ENCODE data around the gene LRP1-AS. TPM values are rescaled to one million over a fixed set of nuclear protein-coding genes. Genes with fewer than 3 reads are reported as not detected.

Gene LRP1-AS
- total RNA-seq, 1 experiment from 2014 or later, result not detected

- ATAC-seq, result no peak
- Histone ChIP-seq H3K9me3 (ENCODE audit: control insufficient read depth in 1 of 2, insufficient read depth in 1 of 2, low read depth in 1 of 2, low read length in 2 of 2) (no peaks in the 10 kb centered on the region), H3K9me2 (ENCODE audit: insufficient read depth) (no peaks in the 10 kb centered on the region), H3K4me1 (ENCODE audit: control insufficient read depth in 1 of 2, insufficient read depth in 2 of 2, low read length in 2 of 2) (no peaks in the 10 kb centered on the region), H3K79me2 (ENCODE audit: insufficient read depth, low read length) (no peaks in the 10 kb centered on the region), H3K9ac (ENCODE audit: low read length) (no peak overlapping the region), H3K36me3 (ENCODE audit: control insufficient read depth in 1 of 2, insufficient read depth in 2 of 2, low read length in 2 of 2) (peaks cover 0 to 18% of the 10 kb centered on the region in 2 experiments; a peak in 2 of 4 replicates), H3K4me2 (ENCODE audit: low read length) (no peak overlapping the region), H4K20me1 (ENCODE audit: insufficient read depth) (no peaks in the 10 kb centered on the region), H3K27me3 (ENCODE audit: insufficient read depth, low read length) (no peaks in the 10 kb centered on the region), H3K27ac (ENCODE audit: low read depth, low read length) (no peak overlapping the region), H3K4me3 (replicated peaks in 1 of 2; ENCODE audit: low read depth in 1 of 2, low read length in 2 of 2) (no peak overlapping the region), H2AFZ (ENCODE audit: low read depth, low read length, poor library complexity, severe bottlenecking) (no peak overlapping the region)
- ChIA-PET CTCF (interaction anchor here (1.0 kb wide), 2 partner anchors 18 to 33 kb away, joined by 3 read pairs; no protein-coding TSS in a partner anchor), RAD21 (ENCODE audit: low non-redundant PET in 1 of 2, low total read pairs in 2 of 2, uncharacterized antibody in 2 of 2, unreplicated experiment in 2 of 2) (no interaction called here), POLR2A (interaction anchor here (1.1 kb wide), 1 partner anchor 14 kb away, joined by 4 read pairs; the partner anchor contains the start of gene LRP1)
- no TSS peak for BruUV-seq (replicated peaks)
- TF ChIP-seq TCF7L2 (IDR thresholded peaks at IDR 0.05; ENCODE audit: borderline replicate concordance, extremely low read depth, insufficient read depth, insufficient read length) (no peak), SP1 (IDR thresholded peaks at IDR 0.05; ENCODE audit: low read depth) (no peak), SRF (IDR thresholded peaks at IDR 0.05; ENCODE audit: low read depth) (no peak), FOSL1 (IDR thresholded peaks at IDR 0.05; ENCODE audit: low read depth) (no peak), ZNF274 (IDR thresholded peaks at IDR 0.05; ENCODE audit: low read depth, low read length) (no peak), ELF1 (IDR thresholded peaks at IDR 0.05; ENCODE audit: borderline replicate concordance, low read depth) (no peak), EGR1 (IDR thresholded peaks at IDR 0.05; ENCODE audit: low read depth) (no peak), YY1 (IDR thresholded peaks at IDR 0.05; ENCODE audit: extremely low read depth, insufficient replicate concordance, low read depth, low read length) (no peak), SIN3A (IDR thresholded peaks at IDR 0.05; ENCODE audit: low read depth) (no peak), JUND (IDR thresholded peaks at IDR 0.05) (no peak), CTCF (IDR thresholded peaks at IDR 0.05 in 2 of 3, conservative IDR thresholded peaks at IDR 0.05 in 1 of 3; ENCODE audit: borderline replicate concordance in 1 of 3, insufficient read depth in 1 of 3, low read depth in 2 of 3, low read length in 2 of 3) (no peak), CBX3 (IDR thresholded peaks at IDR 0.05; ENCODE audit: low read depth) (no peak), POLR2AphosphoS5 (IDR thresholded peaks at IDR 0.05; ENCODE audit: low read depth, low read length) (no peak), RAD21 (IDR thresholded peaks at IDR 0.05; ENCODE audit: low read depth) (no peak), EZH2 (IDR thresholded peaks at IDR 0.05) (no peak), ZFX (IDR thresholded peaks at IDR 0.05) (no peak), POLR2A (IDR thresholded peaks at IDR 0.05; ENCODE audit: borderline replicate concordance, extremely low read depth, insufficient read depth, insufficient read length) (no peak)
- TF ChIP-seq, protein P1, sequence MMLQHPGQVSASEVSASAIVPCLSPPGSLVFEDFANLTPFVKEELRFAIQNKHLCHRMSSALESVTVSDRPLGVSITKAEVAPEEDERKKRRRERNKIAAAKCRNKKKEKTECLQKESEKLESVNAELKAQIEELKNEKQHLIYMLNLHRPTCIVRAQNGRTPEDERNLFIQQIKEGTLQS (IDR thresholded peaks at IDR 0.05), result no peak
- no peak for DNase-seq (ENCODE audit: low read depth, low spot score)
- intact Hi-C loops (cut with micrococcal nuclease), result no loop called here
Observed at GRCh38 chr12:57142121-57142520, 5.3 kb downstream of the LRP1-AS start.

All from HCT116 (cell line).